SU-DHL-6 (cell line): ENCODE data around the gene CRTAC1.

ENCODE experiments used
- H2AFZ ChIP-seq: fragments of 200-600 bp; sonication (generic); 2 replicates; pipeline ENCODE4 v1.6.1; 2014; ENCODE audit warnings: low read depth, mild to moderate bottlenecking, moderate library complexity, mixed read lengths, antibody characterized with exemption, low read length; ENCODE audit not compliant: severe bottlenecking
- H3F3A ChIP-seq: fragments of 200-600 bp; shearing (Covaris generic); 2 replicates; pipeline ENCODE4 v1.6.0; 2016; ENCODE audit warnings: antibody characterized with exemption, mild to moderate bottlenecking; ENCODE audit not compliant: insufficient read depth
- H3K27ac ChIP-seq: fragments of 200-600 bp; sonication (generic); 2 replicates; pipeline ENCODE4 v1.5.1; 2016; ENCODE audit warnings: low read depth, mild to moderate bottlenecking, low read length, moderate library complexity, mixed read lengths
- H3K27me3 ChIP-seq: fragments of 200-600 bp; sonication (generic), shearing (Covaris generic); 2 replicates; pipeline ENCODE4 v1.6.0; 2014; ENCODE audit warnings: mild to moderate bottlenecking, low read length
- H3K36me3 ChIP-seq: fragments of 200-600 bp; sonication (generic); 2 replicates; pipeline ENCODE4 v1.6.1; 2014; ENCODE audit warnings: mild to moderate bottlenecking, low read length, mixed read lengths
- H3K4me2 ChIP-seq: fragments of 300-600, 200-600 bp; shearing (Covaris generic), sonication (generic); 2 replicates; pipeline ENCODE4 v1.6.0; 2014; ENCODE audit warnings: low read length, low read depth, mild to moderate bottlenecking; ENCODE audit not compliant: poor library complexity, severe bottlenecking
- H3K4me3 ChIP-seq: fragments of 200-600 bp; sonication (generic); 2 replicates; pipeline ENCODE4 v1.5.1; 2014; ENCODE audit warnings: antibody characterized with exemption, low read length, mild to moderate bottlenecking, mixed read lengths; ENCODE audit not compliant: insufficient read depth, poor library complexity, severe bottlenecking
- H3K79me2 ChIP-seq: fragments of 200-600 bp; sonication (generic); 2 replicates; pipeline ENCODE4 v1.6.1; 2014; ENCODE audit warnings: mild to moderate bottlenecking, low read length, moderate library complexity; ENCODE audit not compliant: insufficient read depth
- H3K9ac ChIP-seq: fragments of 200-600 bp; sonication (generic); 2 replicates; pipeline ENCODE4 v1.7.0; 2014; ENCODE audit warnings: mild to moderate bottlenecking, low read length
- H3K9me2 ChIP-seq: fragments of 200-600 bp; sonication (generic); replicated peaks from 2 replicates; pipeline ENCODE4 v1.6.1; 2014; ENCODE audit warnings: low read length; ENCODE audit not compliant: insufficient read depth
- H3K9me3 ChIP-seq: fragments of 200-600 bp; sonication (generic); 2 replicates; pipeline ENCODE4 v1.6.1; 2014; ENCODE audit warnings: low read length, mixed read lengths; ENCODE audit not compliant: insufficient read depth
- H4K20me1 ChIP-seq: fragments of 200-600 bp; sonication (generic); 2 replicates; pipeline ENCODE4 v1.6.1; 2014; ENCODE audit warnings: low read depth, mild to moderate bottlenecking, antibody characterized with exemption, low read length, moderate library complexity, mixed read lengths
- CTCF ChIP-seq: fragments of 200-600 bp; sonication (generic); IDR thresholded peaks from one replicate; pipeline ENCODE4 v1.5.1; 2017; ENCODE audit warnings: antibody characterized with exemption, mild to moderate bottlenecking, low read length, moderate library complexity; ENCODE audit not compliant: insufficient read depth, poor library complexity, severe bottlenecking
- EZH2phosphoT487 ChIP-seq: fragments of 200-600 bp; sonication (generic), shearing (Covaris generic); conservative IDR thresholded peaks from 2 replicates; pipeline ENCODE4 v1.6.1; 2018; ENCODE audit warnings: mild to moderate bottlenecking, antibody characterized with exemption, low read length, moderate library complexity, mixed read lengths

CRTAC1 gene

GRCh38 chr10:98035599-98035998 lies 5.2 kb upstream of the CRTAC1 start:
- H3K9me2 ChIP-seq: no peaks in the 10 kb centered on the region
- H3K9me3 ChIP-seq: no peaks in the 10 kb centered on the region
- no peak overlapping the region for H3K9ac ChIP-seq
- H2AFZ ChIP-seq: no peak overlapping the region
- no peak overlapping the region for H3K4me3 ChIP-seq
- H3K27ac ChIP-seq: no peak overlapping the region
- TF ChIP-seq EZH2phosphoT487 (no peak), CTCF (no peak)
- no peaks in the 10 kb centered on the region for H3K27me3 ChIP-seq
- no peaks in the 10 kb centered on the region for H4K20me1 ChIP-seq
- no peaks in the 10 kb centered on the region for H3K79me2 ChIP-seq
- H3F3A ChIP-seq: no peaks in the 10 kb centered on the region
- no peaks in the 10 kb centered on the region for H3K36me3 ChIP-seq
- H3K4me2 ChIP-seq: no peak overlapping the region

GRCh38 chr10:98033515-98033914 lies 3.1 kb upstream of the CRTAC1 start:
- no peak for TF ChIP-seq CTCF
- TF ChIP-seq EZH2phosphoT487: no peak
- no peaks in the 10 kb centered on the region for H3K36me3 ChIP-seq
- H3F3A ChIP-seq: no peaks in the 10 kb centered on the region
- no peak overlapping the region for H3K9ac ChIP-seq
- no peaks in the 10 kb centered on the region for H3K27me3 ChIP-seq
- no peak overlapping the region for H3K4me2 ChIP-seq
- no peak overlapping the region for H2AFZ ChIP-seq
- H4K20me1 ChIP-seq: no peaks in the 10 kb centered on the region
- no peak overlapping the region for H3K4me3 ChIP-seq
- H3K9me2 ChIP-seq: no peaks in the 10 kb centered on the region
- H3K9me3 ChIP-seq: no peaks in the 10 kb centered on the region
- H3K79me2 ChIP-seq: no peaks in the 10 kb centered on the region
- H3K27ac ChIP-seq: no peak overlapping the region

- H4K20me1 ChIP-seq: no peaks in the 10 kb centered on the region
- no peaks in the 10 kb centered on the region for H3K9me2 ChIP-seq
- no peak overlapping the region for H3K9ac ChIP-seq
- H3K27me3 ChIP-seq: no peaks in the 10 kb centered on the region
- no peaks in the 10 kb centered on the region for H3K79me2 ChIP-seq
- no peak overlapping the region for H3K4me2 ChIP-seq
- H3K4me3 ChIP-seq: no peak overlapping the region
- no peaks in the 10 kb centered on the region for H3K9me3 ChIP-seq
- H2AFZ ChIP-seq: no peak overlapping the region
- no peaks in the 10 kb centered on the region for H3K36me3 ChIP-seq
- H3K27ac ChIP-seq: no peak overlapping the region
- no peak for TF ChIP-seq CTCF
- TF ChIP-seq EZH2phosphoT487: no peak
- no peaks in the 10 kb centered on the region for H3F3A ChIP-seq
Measured at GRCh38 chr10:98031440-98031839, 1.0 kb upstream of the CRTAC1 start.

GRCh38 chr10:98030991-98031431 lies 590 bp upstream of the CRTAC1 start:
- Histone ChIP-seq H3K9ac (no peak overlapping the region), H3K36me3 (no peaks in the 10 kb centered on the region), H3K4me2 (no peak overlapping the region), H3K79me2 (no peaks in the 10 kb centered on the region), H3K27me3 (no peaks in the 10 kb centered on the region), H3K4me3 (no peak overlapping the region), H4K20me1 (no peaks in the 10 kb centered on the region), H2AFZ (no peak overlapping the region), H3K9me2 (no peaks in the 10 kb centered on the region), H3K9me3 (no peaks in the 10 kb centered on the region), H3K27ac (no peak overlapping the region), H3F3A (no peaks in the 10 kb centered on the region)
- TF ChIP-seq EZH2phosphoT487 (no peak), CTCF (no peak)
